ENCODE measurements around the gene EIF5. TPM values are rescaled to one million over a fixed set of nuclear protein-coding genes. Genes with fewer than 3 reads are reported as not detected.

EIF5 gene
- total and polyA plus RNA-seq, 2 of the 4 experiments (the other 2 are of a cell fraction), result 181 to 241 TPM

DNA sequence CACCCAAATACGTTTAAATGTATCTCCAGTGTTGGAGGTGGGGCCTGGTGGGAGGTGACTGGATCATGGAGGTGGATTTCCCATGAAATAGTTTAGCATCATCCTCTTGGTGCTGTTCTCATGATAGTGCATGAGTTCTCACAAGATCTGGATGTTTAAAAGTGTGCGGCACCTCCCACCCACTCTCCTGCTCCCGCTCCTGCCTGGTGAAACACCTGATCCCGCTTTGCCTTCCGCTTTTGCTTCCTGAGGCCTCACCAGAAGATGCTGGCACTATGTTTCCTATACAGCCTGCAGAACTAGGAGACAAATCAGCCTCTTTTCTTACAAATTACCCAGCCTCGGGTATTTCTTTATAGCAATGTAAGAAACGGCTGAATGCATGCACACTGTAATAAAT is 20.1 kb downstream of the EIF5 start:
- Histone ChIP-seq H3K23ac (ENCODE audit: low read depth, low read length) (no peak overlapping the region), H3K18ac (ENCODE audit: low read depth, low read length) (no peak overlapping the region), H2BK120ac (ENCODE audit: low read depth, low read length) (no peak overlapping the region), H3K4me3 (ENCODE audit: insufficient read depth, low read depth, low read length) (no peak overlapping the region), H3K36me3 (ENCODE audit: control insufficient read depth, insufficient read depth, low read length) (no peaks in the 10 kb centered on the region), H3K27ac (ENCODE audit: insufficient read depth, low read length) (no peak overlapping the region), H3K56ac (ENCODE audit: extremely low read depth, insufficient read depth, low read length) (no peak overlapping the region), H2AK9ac (replicated peaks; ENCODE audit: low read depth, low read length, poor library complexity) (no peak overlapping the region), H3K9me1 (ENCODE audit: insufficient read depth, low read length) (peaks cover 18% of the 10 kb centered on the region), H3K4ac (ENCODE audit: low read depth, low read length) (no peak overlapping the region), H2BK5ac (ENCODE audit: low read depth, low read length, poor library complexity, severe bottlenecking) (no peak overlapping the region), H4K20me1 (ENCODE audit: insufficient read depth, low read length) (no peaks in the 10 kb centered on the region), H3K4me2 (ENCODE audit: low read depth, low read length) (no peak overlapping the region), H4K8ac (ENCODE audit: low read depth in 2 of 2, low read length in 2 of 2) (no peak overlapping the region), H4K5ac (ENCODE audit: low read depth, low read length) (no peak overlapping the region), H3K27me3 (ENCODE audit: control insufficient read depth, insufficient read depth, low read length) (no peaks in the 10 kb centered on the region), H3K14ac (replicated peaks; ENCODE audit: low read depth, low read length) (no peak overlapping the region), H3K79me1 (ENCODE audit: low read depth in 1 of 2, low read length in 2 of 2) (no peaks in the 10 kb centered on the region), H2AK5ac (ENCODE audit: low read depth, low read length) (no peak overlapping the region), H3K9ac (ENCODE audit: low read depth, low read length) (no peak overlapping the region), H3K9me3 (ENCODE audit: control insufficient read depth, insufficient read depth, low read length) (no peaks in the 10 kb centered on the region), H2BK20ac (ENCODE audit: low read depth, low read length) (no peak overlapping the region), H4K91ac (ENCODE audit: insufficient read depth, low read depth, low read length) (no peak overlapping the region), H3K4me1 (ENCODE audit: control insufficient read depth, insufficient read depth, low read length) (peaks cover 3% of the 10 kb centered on the region; the same call in 1 of the 2 replicates), H2AFZ (replicated peaks; ENCODE audit: low read length, poor library complexity) (no peak overlapping the region), H2BK15ac (ENCODE audit: low read depth, low read length) (no peak overlapping the region)
- BruUV-seq (replicated peaks), result no TSS peak
- ChIA-PET CTCF (no interaction called here), POLR2A (ENCODE audit: unreplicated experiment) (no interaction called here)
- dilution Hi-C loops (cut with HindIII; ENCODE audit: low sequenced_read_pairs, unreplicated experiment) (no loop called here), intact Hi-C loops (cut with micrococcal nuclease) (no loop called here), in situ Hi-C loops (cut with MboI; ENCODE audit: low sequenced_read_pairs) (no loop called here)
- TF ChIP-seq CHD1 (IDR thresholded peaks at IDR 0.05; ENCODE audit: low read depth, low read length), result no peak
- DNase-seq (no peak), ATAC-seq (ENCODE audit: low read depth) (no peak)
- WGBS, 2 experiments (ENCODE audit: extremely low coverage in 2 of 2, insufficient read length in 1 of 2), result no CpG with 5 or more reads among the region's 7 CpGs
